HCT116 (cell line): ENCODE measurements around the gene DNAH5. TPM values are rescaled to one million over a fixed set of nuclear protein-coding genes. Genes with fewer than 3 reads are reported as not detected.

Source experiments
- ATAC-seq: fragments of 200-7000 bp; cut with Tn5 transposase; 2 replicates; pipeline ENCODE4 v1.9.1; 2020; ENCODE audit warnings: mild to moderate bottlenecking, moderate library complexity
- BruUV-seq: library from RNA; stranded (reverse); fragments of 400-500 nt; replicated peaks from 2 replicates; lab custom pipeline; 2021; lab: Mats Ljungman, UMichigan
- CTCF ChIA-PET: fragments of 300-600 bp; sonication (Branson Sonifier 250); formaldehyde crosslinking; loops from one replicate; lab custom pipeline; 2021; ENCODE audit warnings: antibody characterized with exemption; lab: Charles Lee
- POLR2A ChIA-PET: fragments of 300-600, 350-600 bp; sonication (Branson Sonifier 250); formaldehyde crosslinking; loops from one replicate; lab custom pipeline; 2021; ENCODE audit warnings: antibody characterized with exemption; lab: Charles Lee
- RAD21 ChIA-PET, 2 experiments: fragments of 300-600 bp; sonication (Branson Sonifier 250); formaldehyde crosslinking; loops; one replicate each; lab custom pipeline; 2023; ENCODE audit warnings: low total read pairs in 2 of 2; ENCODE audit not compliant: uncharacterized antibody in 2 of 2, unreplicated experiment in 2 of 2, low non-redundant PET in 1 of 2; lab: Charles Lee
- DNase-seq: peaks from one replicate; pipeline ENCODE4 v3.0.0-alpha.2; 2010; ENCODE audit warnings: low read depth, low spot score
- H2AFZ ChIP-seq: fragments of 200-600 bp; shearing (Covaris generic), sonication (generic); 2 replicates; pipeline ENCODE4 v1.6.1; 2017; ENCODE audit warnings: low read depth, mixed run types, mixed read lengths, antibody characterized with exemption, low read length; ENCODE audit not compliant: poor library complexity, severe bottlenecking
- H3K27ac ChIP-seq: 2 replicates; pipeline ENCODE4 v1.5.1; 2012; ENCODE audit warnings: low read depth, low read length
- H3K27me3 ChIP-seq: fragments of 200-600 bp; sonication (generic); 2 replicates; pipeline ENCODE4 v1.6.1; 2016; ENCODE audit warnings: mixed run types, low read length, mixed read lengths; ENCODE audit not compliant: insufficient read depth
- H3K36me3 ChIP-seq, 2 experiments: fragments of 200-500 bp in 1 of 2; fragments of 200-600 bp in 1 of 2; sonication (Bioruptor generic) in 1 of 2; sonication (generic) in 1 of 2; 2 replicates each; pipeline versions ENCODE4 v1.5.1 to v1.6.1; 2014 to 2016; ENCODE audit warnings: low read length in 2 of 2, inconsistent platforms in 1 of 2, mixed read lengths in 1 of 2, mixed run types in 1 of 2; ENCODE audit not compliant: insufficient read depth in 2 of 2, control insufficient read depth in 1 of 2
- H3K4me1 ChIP-seq, 2 experiments: fragments of 200-600 bp in 1 of 2; sonication (generic) in 1 of 2; 2 replicates each; pipeline versions ENCODE4 v1.5.1 to v1.6.1; 2012 to 2017; ENCODE audit warnings: low read length in 2 of 2, inconsistent platforms in 1 of 2, mild to moderate bottlenecking in 1 of 2, mixed read lengths in 1 of 2, mixed run types in 1 of 2, moderate library complexity in 1 of 2; ENCODE audit not compliant: insufficient read depth in 2 of 2, control insufficient read depth in 1 of 2
- H3K4me2 ChIP-seq: fragments of 200-600 bp; sonication (generic); 2 replicates; pipeline ENCODE4 v1.6.1; 2017; ENCODE audit warnings: mixed run types, low read length, mixed read lengths
- H3K4me3 ChIP-seq, 2 experiments: fragments of 200-600 bp in 1 of 2; sonication (generic) in 1 of 2; replicated peaks in 1 of 2; 2 replicates each; pipeline ENCODE4 v1.5.1; 2011 to 2016; ENCODE audit warnings: low read length in 2 of 2, control low read depth in 1 of 2, low read depth in 1 of 2, mild to moderate bottlenecking in 1 of 2, mixed read lengths in 1 of 2, mixed run types in 1 of 2
- H3K79me2 ChIP-seq: fragments of 200-600 bp; sonication (generic); 2 replicates; pipeline ENCODE4 v1.6.1; 2017; ENCODE audit warnings: mild to moderate bottlenecking, mixed run types, low read length, moderate library complexity, mixed read lengths; ENCODE audit not compliant: insufficient read depth
- H3K9ac ChIP-seq: fragments of 200-600 bp; sonication (generic); 2 replicates; pipeline ENCODE4 v1.6.1; 2016; ENCODE audit warnings: low read length, mixed read lengths
- H3K9me2 ChIP-seq: fragments of 200-600 bp; sonication (generic), shearing (Covaris generic); 2 replicates; pipeline ENCODE4 v1.6.1; 2017; ENCODE audit warnings: mixed run types, mild to moderate bottlenecking, moderate library complexity; ENCODE audit not compliant: insufficient read depth
- H3K9me3 ChIP-seq, 2 experiments: fragments of 200-500 bp in 1 of 2; fragments of 200-600 bp in 1 of 2; sonication (Bioruptor generic) in 1 of 2; sonication (generic) in 1 of 2; 2 replicates each; pipeline ENCODE4 v1.6.1; 2014 to 2017; ENCODE audit warnings: low read length in 2 of 2, mixed read lengths in 2 of 2, inconsistent platforms in 1 of 2, low read depth in 1 of 2, mild to moderate bottlenecking in 1 of 2, mixed run types in 1 of 2, moderate library complexity in 1 of 2; ENCODE audit not compliant: control insufficient read depth in 1 of 2, insufficient read depth in 1 of 2
- H4K20me1 ChIP-seq: fragments of 200-600 bp; sonication (generic), shearing (Covaris generic); 2 replicates; pipeline ENCODE4 v1.6.1; 2017; ENCODE audit warnings: mixed run types, mild to moderate bottlenecking, moderate library complexity; ENCODE audit not compliant: insufficient read depth
- CBX3 ChIP-seq: IDR thresholded peaks from 2 replicates; pipeline ENCODE4 v1.6.1; 2012; ENCODE audit warnings: low read depth
- EGR1 ChIP-seq: IDR thresholded peaks from 2 replicates; pipeline ENCODE4 v1.6.1; 2012; ENCODE audit warnings: low read depth
- ELF1 ChIP-seq: IDR thresholded peaks from 2 replicates; pipeline ENCODE4 v1.6.1; 2012; ENCODE audit warnings: low read depth, borderline replicate concordance
- EZH2 ChIP-seq: fragments of 200-600 bp; sonication (generic); IDR thresholded peaks from 2 replicates; pipeline ENCODE4 v1.6.1; 2017; ENCODE audit warnings: antibody characterized with exemption, mixed run types
- EZH2phosphoT487 ChIP-seq: fragments of 200-600 bp; IDR thresholded peaks from 2 replicates; pipeline ENCODE4 v1.6.1; 2018; ENCODE audit warnings: antibody characterized with exemption, borderline replicate concordance
- FOSL1 ChIP-seq: IDR thresholded peaks from 2 replicates; pipeline ENCODE4 v1.6.1; 2012; ENCODE audit warnings: low read depth
- JUND ChIP-seq: IDR thresholded peaks from 2 replicates; pipeline ENCODE4 v1.6.1; 2012
- POLR2A ChIP-seq: IDR thresholded peaks from 2 replicates; pipeline ENCODE4 v1.7.0; 2011; ENCODE audit warnings: borderline replicate concordance; ENCODE audit not compliant: insufficient read depth, insufficient read length; ENCODE audit errors: extremely low read depth
- POLR2AphosphoS5 ChIP-seq: IDR thresholded peaks from 2 replicates; pipeline ENCODE4 v1.6.1; 2011; ENCODE audit warnings: mild to moderate bottlenecking, low read depth, low read length, moderate library complexity
- RAD21 ChIP-seq: IDR thresholded peaks from 2 replicates; pipeline ENCODE4 v1.6.1; 2012; ENCODE audit warnings: low read depth, mild to moderate bottlenecking
- SIN3A ChIP-seq: IDR thresholded peaks from 2 replicates; pipeline ENCODE4 v1.6.1; 2012; ENCODE audit warnings: low read depth
- SP1 ChIP-seq: IDR thresholded peaks from 2 replicates; pipeline ENCODE4 v1.6.1; 2012; ENCODE audit warnings: low read depth
- SRF ChIP-seq: IDR thresholded peaks from 2 replicates; pipeline ENCODE4 v1.6.1; 2012; ENCODE audit warnings: low read depth
- TCF7L2 ChIP-seq: IDR thresholded peaks from 2 replicates; pipeline ENCODE4 v1.7.0; 2011; ENCODE audit warnings: borderline replicate concordance, inconsistent platforms; ENCODE audit not compliant: insufficient read depth, insufficient read length; ENCODE audit errors: extremely low read depth
- YY1 ChIP-seq: IDR thresholded peaks from 2 replicates; pipeline ENCODE4 v1.6.1; 2011; ENCODE audit warnings: low read length, low read depth, moderate library complexity, mild to moderate bottlenecking; ENCODE audit not compliant: insufficient replicate concordance; ENCODE audit errors: extremely low read depth
- ZBTB33 ChIP-seq: IDR thresholded peaks from 2 replicates; pipeline ENCODE4 v1.6.1; 2011; ENCODE audit warnings: mild to moderate bottlenecking, low read length, moderate library complexity; ENCODE audit not compliant: insufficient replicate concordance; ENCODE audit errors: extremely low read depth
- ZFX ChIP-seq: fragments of 450-650 bp; IDR thresholded peaks from 2 replicates; pipeline ENCODE4 v1.6.1; 2017
- ZNF274 ChIP-seq: fragments of 200-500 bp; sonication (Bioruptor generic); IDR thresholded peaks from 2 replicates; pipeline ENCODE4 v1.6.1; 2014; ENCODE audit warnings: mild to moderate bottlenecking, low read depth, low read length, inconsistent platforms
- intact Hi-C: fragments of 100-400 bp; cut with micrococcal nuclease; formaldehyde crosslinking; loops from 2 replicates; pipeline ENCODE4 v1.10.0; 2022
- total RNA-seq: library from RNA; stranded (reverse); gene quantifications from one replicate; pipeline ENCODE4 v1.2.1, GENCODE V29; 2021; ENCODE audit not compliant: unreplicated experiment
- TF ChIP-seq, protein P1 (sequence below), 3 experiments: fragments of 200-600 bp in 1 of 3; sonication (generic) in 1 of 3; IDR thresholded peaks in 2 of 3; conservative IDR thresholded peaks in 1 of 3; 2 replicates each; pipeline ENCODE4 v1.5.1; 2012 to 2017; ENCODE audit warnings: low read depth in 2 of 3, low read length in 2 of 3, antibody characterized with exemption in 1 of 3, borderline replicate concordance in 1 of 3, control low read depth in 1 of 3, mild to moderate bottlenecking in 1 of 3, mixed read lengths in 1 of 3, mixed run types in 1 of 3, moderate library complexity in 1 of 3; ENCODE audit not compliant: insufficient read depth in 1 of 3

Gene DNAH5
- total RNA-seq, 1 experiment from 2014 or later, result 0.37 TPM

DNA sequence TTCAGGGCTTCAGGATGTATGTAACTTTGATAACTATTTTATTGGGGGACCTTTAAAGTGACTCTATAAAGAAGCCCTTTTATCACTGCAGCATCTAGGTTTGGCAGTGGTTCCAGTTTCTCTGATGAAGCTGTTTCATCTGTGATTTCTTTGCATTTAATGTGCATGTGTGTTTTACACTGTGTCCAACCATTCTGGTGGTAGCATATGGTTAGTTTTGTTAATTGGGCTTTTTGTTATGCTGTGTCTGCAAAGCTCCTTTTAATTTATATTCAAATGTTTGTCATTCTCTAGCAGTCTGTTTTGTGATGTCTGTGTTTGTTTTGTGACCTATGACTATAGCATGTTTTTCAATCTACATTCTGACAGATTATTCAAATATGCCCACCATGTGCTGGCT lies 294.8 kb downstream of the DNAH5 start (continued):
- TF ChIP-seq ZBTB33, result no peak
- TF ChIP-seq EZH2phosphoT487, result no peak
- no peak for TF ChIP-seq ELF1
- no peak for TF ChIP-seq EGR1
- TF ChIP-seq JUND, result no peak
- no peak for TF ChIP-seq SRF
- TF ChIP-seq POLR2A, result no peak
- no peak for TF ChIP-seq POLR2AphosphoS5
- no peak for TF ChIP-seq ZNF274
- no peak for TF ChIP-seq CBX3
- TF ChIP-seq FOSL1, result no peak

- ChIA-PET CTCF (no interaction called here), POLR2A (no interaction called here), RAD21 (no interaction called here)
- no peak overlapping the region for H3K4me2 ChIP-seq
- no peaks in the 10 kb centered on the region for H3K9me2 ChIP-seq
- no peak overlapping the region for H3K4me3 ChIP-seq
- no peaks in the 10 kb centered on the region for H3K4me1 ChIP-seq
- no peaks in the 10 kb centered on the region for H3K27me3 ChIP-seq
- TF ChIP-seq YY1 (no peak), FOSL1 (no peak), SP1 (no peak), CBX3 (no peak), TCF7L2 (no peak), JUND (no peak), SRF (no peak), EZH2 (no peak), RAD21 (no peak), ZFX (no peak), ZNF274 (no peak), POLR2A (no peak), SIN3A (no peak)
- TF ChIP-seq, protein P1, sequence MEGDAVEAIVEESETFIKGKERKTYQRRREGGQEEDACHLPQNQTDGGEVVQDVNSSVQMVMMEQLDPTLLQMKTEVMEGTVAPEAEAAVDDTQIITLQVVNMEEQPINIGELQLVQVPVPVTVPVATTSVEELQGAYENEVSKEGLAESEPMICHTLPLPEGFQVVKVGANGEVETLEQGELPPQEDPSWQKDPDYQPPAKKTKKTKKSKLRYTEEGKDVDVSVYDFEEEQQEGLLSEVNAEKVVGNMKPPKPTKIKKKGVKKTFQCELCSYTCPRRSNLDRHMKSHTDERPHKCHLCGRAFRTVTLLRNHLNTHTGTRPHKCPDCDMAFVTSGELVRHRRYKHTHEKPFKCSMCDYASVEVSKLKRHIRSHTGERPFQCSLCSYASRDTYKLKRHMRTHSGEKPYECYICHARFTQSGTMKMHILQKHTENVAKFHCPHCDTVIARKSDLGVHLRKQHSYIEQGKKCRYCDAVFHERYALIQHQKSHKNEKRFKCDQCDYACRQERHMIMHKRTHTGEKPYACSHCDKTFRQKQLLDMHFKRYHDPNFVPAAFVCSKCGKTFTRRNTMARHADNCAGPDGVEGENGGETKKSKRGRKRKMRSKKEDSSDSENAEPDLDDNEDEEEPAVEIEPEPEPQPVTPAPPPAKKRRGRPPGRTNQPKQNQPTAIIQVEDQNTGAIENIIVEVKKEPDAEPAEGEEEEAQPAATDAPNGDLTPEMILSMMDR (IDR thresholded peaks at IDR 0.05 in 2 of 3, conservative IDR thresholded peaks at IDR 0.05 in 1 of 3; ENCODE audit: borderline replicate concordance in 1 of 3, insufficient read depth in 1 of 3, low read depth in 2 of 3, low read length in 2 of 3), result no peak
- H3K9me3 ChIP-seq, result peaks cover 4 to 9% of the 10 kb centered on the region in 2 experiments; a peak in 2 of 4 replicates
- no peak overlapping the region for H2AFZ ChIP-seq
- ATAC-seq (no peak), DNase-seq (no peak)
- no peaks in the 10 kb centered on the region for H3K36me3 ChIP-seq
- H3K9ac ChIP-seq, result no peak overlapping the region
- intact Hi-C loops, result no loop called here
- BruUV-seq, result no TSS peak
- H3K79me2 ChIP-seq, result no peaks in the 10 kb centered on the region
- no peak overlapping the region for H3K27ac ChIP-seq
- H4K20me1 ChIP-seq, result no peaks in the 10 kb centered on the region
Measured at GRCh38 chr5:13648822-13649221, 295.7 kb downstream of the DNAH5 start.
